Neutrophil (primary cell): Measurements from ENCODE around the gene C2CD2.

Source experiments
- H3K27ac ChIP-seq: fragments of 200-600 bp; sonication (generic); 2 replicates; pipeline ENCODE4 v1.5.1; 2016; ENCODE audit warnings: mild to moderate bottlenecking, moderate library complexity
- H3K27me3 ChIP-seq: fragments of 200-600 bp; sonication (generic); 2 replicates; pipeline ENCODE4 v1.6.0; 2016; ENCODE audit warnings: mild to moderate bottlenecking
- H3K36me3 ChIP-seq: fragments of 200-600 bp; sonication (generic); 2 replicates; pipeline ENCODE4 v1.5.1; 2017
- H3K4me1 ChIP-seq, 2 experiments: fragments of 200-600 bp in 1 of 2; sonication (generic) in 1 of 2; 1 replicate in 1 of 2; 2 replicates in 1 of 2; pipeline versions ENCODE4 v1.5.1 to v1.6.1; 2013 to 2016; ENCODE audit warnings: low read depth in 1 of 2, low read length in 1 of 2, mild to moderate bottlenecking in 1 of 2, moderate library complexity in 1 of 2; ENCODE audit not compliant: control insufficient read depth in 1 of 2, insufficient read depth in 1 of 2
- H3K4me3 ChIP-seq, 2 experiments: fragments of 200-600 bp in 1 of 2; sonication (generic) in 1 of 2; 1 replicate in 1 of 2; 2 replicates in 1 of 2; pipeline ENCODE4 v1.5.1; 2013 to 2016; ENCODE audit warnings: low read depth in 1 of 2, low read length in 1 of 2, mild to moderate bottlenecking in 1 of 2, moderate library complexity in 1 of 2
- H3K9me3 ChIP-seq: fragments of 200-600 bp; sonication (generic); 2 replicates; pipeline ENCODE4 v1.5.1; 2016
- CTCF ChIP-seq: fragments of 200-600 bp; sonication (generic); IDR thresholded peaks from 2 replicates; pipeline ENCODE4 v1.5.1; 2016; ENCODE audit warnings: antibody characterized with exemption

C2CD2 gene

DNA sequence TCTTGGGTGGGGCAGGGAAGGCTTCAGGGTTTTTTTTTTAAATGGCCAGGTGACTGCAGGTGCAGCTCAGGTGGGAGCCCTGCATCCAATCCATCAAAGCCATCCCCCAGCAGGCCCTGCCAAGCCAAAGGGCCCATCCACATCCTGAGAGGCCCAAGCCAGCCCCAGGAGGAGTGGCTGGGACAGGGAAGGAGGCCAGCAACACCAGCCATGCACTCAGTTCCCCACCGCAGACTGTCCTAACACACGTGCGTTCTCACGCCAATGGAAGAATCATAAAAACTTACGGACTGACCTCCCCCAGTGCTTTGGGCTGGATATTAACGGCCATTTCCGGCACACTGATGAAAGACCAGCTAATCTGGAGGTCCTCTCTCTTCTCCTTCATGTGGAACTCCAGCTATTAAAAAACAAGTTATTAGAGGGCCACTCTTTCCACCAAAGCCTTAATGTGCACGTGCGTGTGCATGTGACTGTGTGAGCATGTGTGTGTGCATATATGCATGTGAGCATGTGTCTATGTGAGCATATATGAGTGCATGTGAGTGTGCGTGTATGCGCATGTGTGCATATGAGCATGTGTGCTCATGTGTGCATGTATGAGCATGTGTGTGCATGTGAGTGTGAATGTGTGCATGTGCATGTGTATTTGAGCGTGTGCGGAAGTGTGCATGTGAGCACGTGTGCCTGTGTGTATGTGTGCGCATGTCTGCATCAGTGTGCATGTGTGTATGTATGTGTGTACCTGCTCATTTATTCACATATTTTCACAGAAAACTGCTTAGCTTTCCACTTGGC, 35.1 kb downstream of the C2CD2 start:
- H3K4me3 ChIP-seq: no peak overlapping the region
- TF ChIP-seq CTCF: no peak
- H3K9me3 ChIP-seq: no peaks in the 10 kb centered on the region
- H3K36me3 ChIP-seq: no peaks in the 10 kb centered on the region
- no peak overlapping the region for H3K27ac ChIP-seq
- no peaks in the 10 kb centered on the region for H3K4me1 ChIP-seq
- H3K27me3 ChIP-seq: no peaks in the 10 kb centered on the region

DNA sequence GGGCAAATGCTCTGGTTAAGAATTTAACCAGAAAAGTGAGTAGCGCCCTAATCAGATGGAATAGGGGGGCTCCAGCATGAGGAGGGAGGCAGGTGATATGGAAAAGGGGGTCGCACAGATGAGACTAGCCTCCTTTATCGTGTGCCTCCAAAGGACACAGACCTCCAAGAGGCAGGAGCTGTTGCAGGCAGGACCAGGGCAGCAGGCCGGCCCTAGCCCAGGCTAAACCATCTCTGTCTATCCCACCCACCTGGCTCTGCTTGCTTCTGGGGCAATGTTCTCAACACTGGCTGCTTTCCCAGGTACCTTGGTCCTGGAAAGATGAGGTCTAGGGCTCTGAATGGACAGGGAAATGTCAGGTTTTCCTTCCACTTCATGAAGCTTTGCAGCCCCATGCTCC, 36.3 kb downstream of the C2CD2 start:
- Histone ChIP-seq H3K4me3 (no peak overlapping the region), H3K36me3 (no peaks in the 10 kb centered on the region)

DNA sequence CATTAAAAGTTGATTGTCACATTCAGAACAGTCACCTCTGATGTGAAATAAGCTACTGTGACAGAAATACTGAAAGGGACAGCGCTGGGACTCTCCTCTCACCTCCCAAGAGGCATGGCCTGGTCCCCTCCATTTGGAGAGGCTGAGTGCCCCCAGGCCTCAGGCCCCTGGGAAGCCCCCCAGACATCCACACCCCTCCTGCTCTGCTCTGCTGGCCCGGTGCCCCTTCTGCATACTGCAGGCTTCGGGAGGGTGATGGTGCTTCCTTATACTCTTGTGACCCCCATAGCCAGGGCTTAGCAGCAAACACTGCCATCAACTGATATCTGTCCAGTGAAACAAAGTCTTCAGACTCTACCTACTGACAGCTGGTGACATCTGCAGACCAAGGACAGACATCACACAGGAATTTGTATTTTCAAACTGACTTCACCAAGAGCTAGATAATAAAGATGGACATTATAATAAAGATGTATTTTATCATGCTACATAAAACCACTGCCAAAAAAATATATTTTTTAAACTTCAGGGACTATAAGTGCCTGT, 36.9 kb downstream of the C2CD2 start:
- Histone ChIP-seq H3K27ac (no peak overlapping the region), H3K9me3 (no peaks in the 10 kb centered on the region), H3K4me1 (no peaks in the 10 kb centered on the region), H3K4me3 (no peak overlapping the region), H3K36me3 (no peaks in the 10 kb centered on the region), H3K27me3 (no peaks in the 10 kb centered on the region)
- TF ChIP-seq CTCF: no peak

More for the DNA sequence above, 36.3 kb downstream of the C2CD2 start:
- H3K9me3 ChIP-seq: no peaks in the 10 kb centered on the region
- H3K27ac ChIP-seq: no peak overlapping the region
- no peaks in the 10 kb centered on the region for H3K27me3 ChIP-seq
- H3K4me1 ChIP-seq: no peaks in the 10 kb centered on the region
- TF ChIP-seq CTCF: no peak

- TF ChIP-seq CTCF: no peak
- no peak overlapping the region for H3K27ac ChIP-seq
- H3K27me3 ChIP-seq: no peaks in the 10 kb centered on the region
- no peaks in the 10 kb centered on the region for H3K9me3 ChIP-seq
- H3K4me1 ChIP-seq: no peaks in the 10 kb centered on the region
- H3K36me3 ChIP-seq: no peaks in the 10 kb centered on the region
- H3K4me3 ChIP-seq: no peak overlapping the region
Measured at GRCh38 chr21:41914965-41915364, 38.9 kb downstream of the C2CD2 start.

DNA sequence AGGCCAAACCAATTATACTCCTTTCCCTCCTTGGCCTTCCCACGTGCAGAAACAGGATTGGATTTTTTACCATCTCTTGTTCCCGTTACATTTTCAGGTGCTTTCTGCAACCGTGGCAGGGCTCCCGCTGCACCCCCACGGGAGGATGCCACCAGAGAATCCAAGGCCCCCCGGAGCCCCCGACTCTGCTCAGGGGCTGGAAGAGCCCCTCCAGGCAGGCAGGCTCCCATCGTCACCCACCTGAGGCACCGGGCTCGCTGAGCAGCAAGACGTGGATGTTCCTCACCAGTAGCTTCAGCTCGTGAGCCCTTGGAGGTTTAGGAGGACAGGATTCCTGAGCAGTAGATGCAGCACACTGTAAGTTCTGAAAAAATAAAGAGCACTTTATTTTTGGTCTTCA, 39.5 kb downstream of the C2CD2 start:
- no peak overlapping the region for H3K27ac ChIP-seq
- H3K9me3 ChIP-seq: no peaks in the 10 kb centered on the region
- no peaks in the 10 kb centered on the region for H3K36me3 ChIP-seq
- TF ChIP-seq CTCF: no peak
- no peaks in the 10 kb centered on the region for H3K4me1 ChIP-seq
- no peaks in the 10 kb centered on the region for H3K27me3 ChIP-seq
- H3K4me3 ChIP-seq: no peak overlapping the region
